Heart left ventricle (tissue), 16 donors: ENCODE data around the gene MYBPH. TPM values are rescaled to one million over a fixed set of nuclear protein-coding genes. Genes with fewer than 3 reads are reported as not detected.

ENCODE experiments used
- ATAC-seq, 4 donors: fragments of 200-7000 bp; cut with Tn5 transposase; one replicate each; pipeline ENCODE4 v1.9.1; 2020 to 2022; ENCODE audit warnings: moderate library complexity in 4 of 4, mild to moderate bottlenecking in 3 of 4, moderate number of reproducible peaks in 1 of 4
- DNase-seq, 5 donors: peaks; one replicate each; pipeline ENCODE4 v3.0.0-alpha.2; 2020
- H3K27ac ChIP-seq, 12 donors: fragments of 200-600 bp; sonication (generic) in 4 of 12; one replicate each; pipeline versions ENCODE4 v1.5.0 to v1.8.0; 2016 to 2022; ENCODE audit warnings: mild to moderate bottlenecking in 2 of 12
- H3K27me3 ChIP-seq, 9 donors: fragments of 200-600 bp; sonication (generic) in 2 of 9; one replicate each; pipeline versions ENCODE4 v1.5.1 to v1.8.0; 2016 to 2022; ENCODE audit warnings: mild to moderate bottlenecking in 3 of 9
- H3K36me3 ChIP-seq, 9 donors: fragments of 200-600 bp; sonication (generic) in 2 of 9; one replicate each; pipeline versions ENCODE4 v1.5.0 to v1.8.0; 2018 to 2022; ENCODE audit warnings: mild to moderate bottlenecking in 2 of 9
- H3K4me1 ChIP-seq, 12 donors: fragments of 200-600 bp; sonication (generic) in 4 of 12; one replicate each; pipeline versions ENCODE4 v1.5.0 to v1.8.0; 2016 to 2022; ENCODE audit warnings: mild to moderate bottlenecking in 3 of 12
- H3K4me3 ChIP-seq, 12 donors: fragments of 200-600 bp; sonication (generic) in 4 of 12; one replicate each; pipeline versions ENCODE4 v1.5.0 to v1.8.0; 2017 to 2022; ENCODE audit warnings: mild to moderate bottlenecking in 9 of 12, moderate library complexity in 4 of 12
- H3K9me3 ChIP-seq, 12 donors: fragments of 200-600 bp; sonication (generic) in 4 of 12; one replicate each; pipeline versions ENCODE4 v1.5.0 to v1.8.0; 2016 to 2022; ENCODE audit warnings: mild to moderate bottlenecking in 1 of 12
- POLR2A ChIP-seq, 2 donors: fragments of 450-650 bp; IDR thresholded peaks; one replicate each; pipeline ENCODE4 v1.6.1; 2017; ENCODE audit warnings: antibody characterized with exemption in 2 of 2, mild to moderate bottlenecking in 2 of 2, moderate library complexity in 2 of 2
- WGBS, 4 donors: extraction: QIAGEN DNeasy Blood & Tissue Kit in 2 of 4; methylation state at CpG; one replicate each; pipeline versions ENCODE4 v1.1.5 to v1.1.7; 2013 to 2018; 5-methylcytosine and 5-hydroxymethylcytosine counted together
- intact Hi-C, 10 donors: fragments of 100-400 bp; cut with DNase I; formaldehyde crosslinking; loops; one replicate each; pipeline versions ENCODE4 v1.11.1 to v1.14.2; 2022
- polyA plus RNA-seq, 2 donors: library from polyadenylated mRNA; stranded (reverse); fragments of 200-250 nt; gene quantifications; one replicate each; pipeline ENCODE4 v1.2.3, GENCODE V29; 2013
- total RNA-seq, 9 donors: library from RNA; depleted of rRNA in 2 of 9; stranded (reverse); fragments of >200 nt in 2 of 9; fragmentation: NEBNext Ultra II Directional in 3 of 9; extraction: Animal tissue kit (Norgen Biotek cat#: 25700) in 3 of 9; gene quantifications; one replicate each; pipeline versions ENCODE4 v1.1.0 to v1.2.4, GENCODE V29; 2016 to 2023
- TF ChIP-seq, protein P1 (sequence below), 12 donors: fragments of 200-600 bp; sonication (generic) in 4 of 12; IDR thresholded peaks; one replicate each; pipeline versions ENCODE4 v1.5.0 to v1.8.0; 2018 to 2022; ENCODE audit warnings: antibody characterized with exemption in 12 of 12, mild to moderate bottlenecking in 5 of 12
- donor health status: ischemic (EF 13 %, LVEDD 7.1; RV severe dilation, severe dysfunction).
- donor health status: healthy with polysubstance abuse.
- donor health status: DM: no; HTN: yes; CAD: no.
- donor health status: DM: no; HTN: no; CAD: no.
- donor health status: ischemic (EF 25% LVEDD 6.9; RV normal size, moderate dysfunction).
- donor health status: ischemic (EF 25% LVEDD 5.7; RV mildly dilated, moderate dysfunction).
- donor health status: healthy.
- donor health status: DM: yes; HTN: yes; CAD: no.
- donor health status: ischemic (EF 35%, LVEDD 5.7; RV mildly dilated, moderate dysfunction).
- donor health status: nonischemic (EF 11% LVEDD 7.7; RV severe dilation, severe dysfunction).
- donor health status: DM: yes; HTN: yes; CAD: no.
- donor health status: PGD.
- donor health status: ischemic (EF 29% LVEDD 5.4; RV normal size, mild dysfunction).
- donor health status: nonischemic (EF 23%, LVEDD 6.1; RV moderate dilation, normal function).

MYBPH gene
- total and polyA plus RNA-seq, 11 donors = 0.32 TPM; not detected in 10

DNA sequence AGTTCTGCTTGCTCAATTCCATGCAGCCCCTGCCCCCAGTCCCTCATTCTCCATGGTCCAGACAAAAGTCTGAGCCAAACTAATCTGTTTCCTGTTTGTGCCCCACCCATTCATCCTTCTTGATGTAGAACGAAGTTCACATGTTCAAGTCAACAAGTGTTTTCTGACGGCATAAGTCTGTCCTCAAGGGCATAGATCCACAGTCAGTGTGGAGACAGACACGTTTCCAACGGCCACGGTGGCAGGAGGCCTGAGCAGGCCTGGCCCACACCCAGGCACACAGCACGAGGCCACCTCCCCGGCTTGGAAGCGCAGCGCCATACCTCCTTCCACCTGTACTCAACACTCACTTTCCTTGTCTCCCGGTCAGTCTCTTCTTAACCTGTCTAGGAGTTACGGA lies 32.0 kb downstream of the MYBPH start:
- Histone ChIP-seq H3K36me3 (no peaks in the 10 kb centered on the region), H3K4me1 (peaks cover 0 to 15% (median 2%) of the 10 kb centered on the region in 12 donors), H3K27me3 (no peaks in the 10 kb centered on the region), H3K4me3 (no peak overlapping the region), H3K9me3 (no peaks in the 10 kb centered on the region), H3K27ac (no peak overlapping the region)
- TF ChIP-seq, protein P1, sequence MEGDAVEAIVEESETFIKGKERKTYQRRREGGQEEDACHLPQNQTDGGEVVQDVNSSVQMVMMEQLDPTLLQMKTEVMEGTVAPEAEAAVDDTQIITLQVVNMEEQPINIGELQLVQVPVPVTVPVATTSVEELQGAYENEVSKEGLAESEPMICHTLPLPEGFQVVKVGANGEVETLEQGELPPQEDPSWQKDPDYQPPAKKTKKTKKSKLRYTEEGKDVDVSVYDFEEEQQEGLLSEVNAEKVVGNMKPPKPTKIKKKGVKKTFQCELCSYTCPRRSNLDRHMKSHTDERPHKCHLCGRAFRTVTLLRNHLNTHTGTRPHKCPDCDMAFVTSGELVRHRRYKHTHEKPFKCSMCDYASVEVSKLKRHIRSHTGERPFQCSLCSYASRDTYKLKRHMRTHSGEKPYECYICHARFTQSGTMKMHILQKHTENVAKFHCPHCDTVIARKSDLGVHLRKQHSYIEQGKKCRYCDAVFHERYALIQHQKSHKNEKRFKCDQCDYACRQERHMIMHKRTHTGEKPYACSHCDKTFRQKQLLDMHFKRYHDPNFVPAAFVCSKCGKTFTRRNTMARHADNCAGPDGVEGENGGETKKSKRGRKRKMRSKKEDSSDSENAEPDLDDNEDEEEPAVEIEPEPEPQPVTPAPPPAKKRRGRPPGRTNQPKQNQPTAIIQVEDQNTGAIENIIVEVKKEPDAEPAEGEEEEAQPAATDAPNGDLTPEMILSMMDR (IDR thresholded peaks at IDR 0.05) = no peak
- TF ChIP-seq POLR2A (IDR thresholded peaks at IDR 0.05) = no peak
- intact Hi-C loops = no loop called here
- 51 to 54% (median 54%) methylated on average over 11 of the region's 11 CpGs for WGBS, 4 donors
- ATAC-seq (peak; percentile 59 to 86 (median 78)), DNase-seq (no peak)

DNA sequence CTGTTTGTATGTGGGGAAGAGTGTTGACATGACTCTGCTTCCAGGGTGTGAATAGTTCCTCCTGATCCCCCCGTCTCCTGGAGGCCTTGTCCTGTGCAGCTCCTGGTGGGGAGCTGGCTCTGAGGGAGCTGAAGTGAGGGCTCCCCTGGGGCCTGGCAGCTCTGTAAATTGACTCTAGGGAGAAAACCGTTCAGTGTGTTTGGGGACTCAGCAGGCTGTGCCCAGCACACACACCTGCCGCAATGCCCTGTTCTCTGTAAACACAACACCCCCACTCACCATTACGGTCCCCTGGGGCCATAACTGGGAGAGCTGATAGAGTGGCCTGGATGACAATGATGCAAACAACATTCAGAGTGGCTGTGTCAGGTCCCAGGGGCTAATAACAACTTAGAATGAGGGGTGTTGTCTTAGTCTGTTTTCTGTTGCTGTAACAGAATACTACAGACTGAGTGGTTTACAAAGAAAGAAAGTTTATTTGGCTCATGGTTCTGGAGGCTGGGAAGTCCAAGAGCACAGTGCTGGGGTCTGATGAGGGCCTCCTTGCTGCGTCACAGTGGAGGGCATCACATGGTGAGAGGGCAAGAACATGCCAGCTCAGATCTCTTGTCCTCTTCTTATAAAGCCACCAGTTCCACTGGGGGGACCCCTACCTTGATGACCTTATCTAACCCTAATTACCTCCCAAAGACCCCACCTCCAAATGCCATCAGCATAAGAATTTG lies 32.8 kb downstream of the MYBPH start:
- 85 to 86% (median 85%) methylated on average over 4 to 5 of the region's 5 CpGs for WGBS, 4 donors
- Histone ChIP-seq H3K36me3 (no peaks in the 10 kb centered on the region), H3K27me3 (no peaks in the 10 kb centered on the region), H3K27ac (no peak overlapping the region), H3K4me3 (no peak overlapping the region), H3K4me1 (peaks cover 0 to 15% (median 2%) of the 10 kb centered on the region in 12 donors), H3K9me3 (no peaks in the 10 kb centered on the region)
- TF ChIP-seq, protein P1 (IDR thresholded peaks at IDR 0.05) = no peak
- DNase-seq (no peak), ATAC-seq (no peak)
- intact Hi-C loops = no loop called here

DNA sequence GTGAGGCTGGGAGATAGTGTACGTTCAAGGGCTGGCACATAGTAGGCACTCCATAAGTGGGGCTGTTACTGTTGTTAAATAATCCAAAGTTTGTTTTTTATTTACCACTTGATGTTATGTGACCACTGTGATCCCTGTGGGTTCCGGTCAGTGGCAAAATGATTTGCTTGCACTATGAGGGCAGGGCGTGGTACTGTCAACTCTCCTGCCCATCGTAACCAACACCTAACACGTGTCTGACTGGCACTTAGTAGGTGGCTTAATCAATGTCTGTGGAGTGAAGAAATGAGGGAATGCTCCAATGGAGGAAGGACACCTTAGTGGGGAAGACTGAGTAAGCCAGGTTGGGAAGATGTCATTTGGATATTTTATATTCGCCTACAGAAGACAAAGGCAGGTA lies 33.5 kb downstream of the MYBPH start:
- Histone ChIP-seq H3K4me3 (no peak overlapping the region), H3K27me3 (no peaks in the 10 kb centered on the region), H3K4me1 (peaks cover 0 to 15% (median 2%) of the 10 kb centered on the region in 12 donors), H3K9me3 (no peaks in the 10 kb centered on the region), H3K36me3 (no peaks in the 10 kb centered on the region), H3K27ac (no peak overlapping the region)
- no peak for DNase-seq
- intact Hi-C loops = no loop called here
- ATAC-seq = no peak
- TF ChIP-seq, protein P1 (IDR thresholded peaks at IDR 0.05) = no peak
- TF ChIP-seq POLR2A (IDR thresholded peaks at IDR 0.05) = no peak
- WGBS, 4 donors = 89 to 94% (median 90%) methylated on average over 6 of the region's 6 CpGs

DNA sequence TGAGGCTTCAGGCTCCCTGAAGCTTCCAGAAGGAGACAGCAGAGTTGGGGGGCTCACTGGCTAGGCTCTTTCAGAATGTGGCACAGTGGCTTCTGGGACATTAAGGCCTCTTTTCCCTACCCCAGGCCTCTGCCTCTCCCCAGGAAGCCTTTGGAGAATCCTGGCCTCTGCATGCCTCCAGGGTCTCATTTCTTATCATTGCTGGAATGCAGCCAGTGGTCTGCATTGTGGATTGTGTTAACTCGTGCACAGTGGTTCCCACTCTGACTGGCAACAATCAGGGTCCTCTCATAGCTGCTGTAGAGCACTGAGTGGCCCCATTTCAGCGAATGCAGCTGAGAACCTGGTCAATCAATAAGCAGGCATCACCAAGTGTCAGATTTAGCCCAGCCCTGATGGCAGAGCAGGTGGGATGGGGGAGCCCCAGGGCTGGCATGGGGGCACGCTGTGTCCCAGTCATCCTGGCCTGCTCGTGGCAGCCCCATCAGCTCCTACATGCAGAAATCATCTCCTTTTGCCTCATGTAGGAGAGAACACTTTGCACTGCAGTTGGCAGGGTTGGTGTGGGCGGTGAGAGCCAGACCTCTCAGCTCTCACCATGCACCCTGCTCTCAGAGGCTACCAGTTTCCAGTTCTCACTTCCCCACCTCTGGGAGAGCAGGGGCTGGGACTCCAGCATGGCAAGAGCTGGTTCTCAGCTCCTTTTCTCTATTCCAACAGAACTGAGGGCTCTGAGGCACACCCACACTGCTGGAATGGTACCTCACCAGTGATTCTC lies 34.7 kb downstream of the MYBPH start:
- H3K27ac ChIP-seq = no peak overlapping the region
- intact Hi-C loops = no loop called here
- DNase-seq (no peak), ATAC-seq (peak in 3 of 4 donors; percentile 23 to 63 (median 37))
- TF ChIP-seq, protein P1 (IDR thresholded peaks at IDR 0.05) = no peak
- no peak for TF ChIP-seq POLR2A (IDR thresholded peaks at IDR 0.05)
- peaks cover 0 to 3% (median 0%) of the 10 kb centered on the region in 9 donors for H3K27me3 ChIP-seq
- no peaks in the 10 kb centered on the region for H3K9me3 ChIP-seq
- H3K4me1 ChIP-seq = peaks cover 0 to 15% (median 2%) of the 10 kb centered on the region in 12 donors
- no peak overlapping the region for H3K4me3 ChIP-seq
- H3K36me3 ChIP-seq = no peaks in the 10 kb centered on the region
- 38 to 55% (median 46%) methylated on average over 3 to 5 of the region's 5 CpGs for WGBS, 4 donors
